ENCODE results near the gene CRIP2.

The CRIP2 gene

GRCh38 chr14:105500036-105500725, 25.6 kb downstream of the CRIP2 start:
- peak in 1 of 5 experiments; percentile 4 for DNase-seq

DNA sequence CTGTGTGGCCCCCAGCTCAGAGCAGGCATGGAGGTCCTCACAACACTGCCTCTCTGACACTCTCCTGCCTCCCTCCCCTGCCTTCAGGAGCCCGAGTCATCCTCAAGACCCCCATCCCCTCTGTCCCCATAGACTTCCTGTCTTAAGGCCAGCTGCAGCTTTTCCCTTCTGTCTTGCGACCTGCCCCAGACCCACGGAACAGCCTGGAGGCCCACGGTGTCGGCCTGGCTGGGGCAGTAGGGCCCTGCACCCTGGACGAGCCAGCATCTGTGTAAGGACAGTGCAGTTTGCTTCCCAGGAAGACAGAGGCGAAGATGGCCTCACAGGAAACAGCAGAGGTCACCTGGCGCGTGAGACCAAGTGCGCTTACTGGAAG, 26.1 kb downstream of the CRIP2 start:
- no peak for DNase-seq

GRCh38 chr14:105501504-105502291, 27.1 kb downstream of the CRIP2 start:
- DNase-seq: no peak

DNA sequence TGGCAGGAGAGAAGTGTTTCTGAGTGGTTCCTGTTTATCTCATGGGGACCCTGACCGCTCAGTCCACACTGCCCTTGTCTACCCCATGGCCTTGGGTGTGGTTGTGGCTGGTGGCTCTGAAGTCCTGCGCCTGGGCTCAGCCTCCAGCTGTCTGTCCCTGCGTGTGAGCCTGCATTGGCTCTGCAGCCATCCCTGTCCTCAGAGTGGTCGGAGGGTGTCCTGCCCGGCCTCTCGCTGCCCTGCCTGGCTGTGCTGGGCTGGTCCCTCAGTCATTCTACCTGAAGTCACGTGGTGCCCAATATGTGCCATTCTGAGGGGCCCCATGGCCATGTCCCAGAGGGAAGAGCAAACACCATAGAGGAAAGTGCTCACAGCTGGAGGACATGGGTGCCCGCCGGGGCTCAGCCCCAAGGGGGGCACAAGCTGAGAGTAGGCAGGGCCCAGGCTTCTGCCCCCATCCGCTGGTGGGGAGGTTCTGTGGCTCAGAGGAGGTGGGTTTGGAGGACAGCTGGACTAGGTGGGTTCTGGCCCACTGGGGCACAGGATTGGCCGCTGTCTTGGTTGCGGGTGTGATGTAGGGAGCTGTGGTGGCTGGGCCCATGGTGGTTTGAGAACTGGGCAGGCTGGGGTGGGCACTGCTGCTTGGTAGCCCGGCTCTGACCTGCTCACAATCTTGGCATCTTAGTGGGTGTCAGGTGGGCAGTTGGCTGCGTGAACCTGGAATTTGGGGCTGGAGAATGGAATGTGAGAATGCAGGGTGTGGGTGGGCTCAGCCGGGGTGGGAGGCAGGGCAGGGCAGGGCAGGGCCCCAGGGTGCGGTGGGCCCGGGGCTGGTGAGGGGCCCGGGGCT, 28.1 kb downstream of the CRIP2 start:
- no peak for DNase-seq

GRCh38 chr14:105503296-105503640, 28.6 kb downstream of the CRIP2 start:
- no peak for DNase-seq

DNA sequence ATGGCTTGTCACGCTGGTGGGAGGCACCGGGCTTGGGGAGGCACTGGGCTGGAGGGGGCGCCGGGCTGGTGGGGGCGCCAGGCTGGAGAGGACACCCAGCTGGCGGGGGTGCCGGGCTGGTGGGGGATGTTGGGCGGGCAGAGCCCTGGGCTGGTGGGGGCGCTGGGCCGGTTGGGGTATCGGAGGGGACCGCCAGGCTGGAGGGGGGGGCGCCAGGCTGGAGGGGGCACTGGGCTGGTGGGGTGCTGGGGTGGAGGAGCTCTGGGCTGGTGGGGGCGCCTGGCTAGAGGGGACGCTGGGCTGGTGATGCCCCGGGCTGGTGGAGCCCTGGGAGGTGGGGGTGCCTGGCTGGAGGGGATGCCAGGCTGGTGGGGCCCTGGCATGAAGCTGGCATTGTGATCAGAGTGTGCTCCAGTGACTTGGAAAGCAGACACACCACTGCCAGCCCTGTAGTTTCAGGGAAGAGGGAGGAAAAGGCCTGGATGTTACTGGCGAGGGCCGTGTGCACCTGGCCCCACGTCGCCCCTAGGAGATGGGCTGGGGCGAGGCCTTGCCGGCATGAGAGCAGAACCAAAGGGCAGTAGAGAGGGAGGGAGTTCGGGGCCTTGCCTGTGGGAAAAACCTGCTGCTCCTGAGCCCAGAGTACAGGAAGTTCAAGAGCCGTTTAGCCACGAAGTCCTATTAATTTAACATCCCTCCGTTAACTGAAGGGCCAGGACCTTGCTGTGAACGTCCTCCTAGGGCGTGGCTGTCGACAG, 29.5 kb downstream of the CRIP2 start:
- DNase-seq: no peak

DNA sequence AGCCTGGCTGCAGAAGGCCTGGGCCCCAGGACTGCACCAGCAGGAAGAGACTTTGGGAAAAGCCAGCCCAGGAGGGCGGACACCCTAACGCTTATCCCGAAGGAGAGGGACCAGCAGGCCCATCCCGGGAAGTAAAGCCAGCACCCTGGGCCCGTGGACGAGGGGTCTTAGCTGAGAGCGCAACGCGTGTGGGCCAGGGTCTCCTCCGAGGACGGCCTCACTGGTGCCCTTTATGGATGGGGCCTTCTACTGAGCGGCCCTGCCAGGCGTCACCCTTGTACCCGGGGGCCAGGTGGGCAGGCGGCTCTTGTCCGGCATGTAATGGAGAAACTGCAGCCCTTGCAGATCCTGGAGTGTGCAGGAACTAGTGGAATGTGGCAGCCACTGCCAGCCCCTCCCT, 30.5 kb downstream of the CRIP2 start:
- DNase-seq: no peak

GRCh38 chr14:105507247-105507646, 32.6 kb downstream of the CRIP2 start:
- no peak for DNase-seq

GRCh38 chr14:105508069-105508468, 33.4 kb downstream of the CRIP2 start:
- no peak for DNase-seq

- DNase-seq: no peak
These were observed 34.0 kb downstream of the CRIP2 start for GRCh38 chr14:105508601-105509000.

DNA sequence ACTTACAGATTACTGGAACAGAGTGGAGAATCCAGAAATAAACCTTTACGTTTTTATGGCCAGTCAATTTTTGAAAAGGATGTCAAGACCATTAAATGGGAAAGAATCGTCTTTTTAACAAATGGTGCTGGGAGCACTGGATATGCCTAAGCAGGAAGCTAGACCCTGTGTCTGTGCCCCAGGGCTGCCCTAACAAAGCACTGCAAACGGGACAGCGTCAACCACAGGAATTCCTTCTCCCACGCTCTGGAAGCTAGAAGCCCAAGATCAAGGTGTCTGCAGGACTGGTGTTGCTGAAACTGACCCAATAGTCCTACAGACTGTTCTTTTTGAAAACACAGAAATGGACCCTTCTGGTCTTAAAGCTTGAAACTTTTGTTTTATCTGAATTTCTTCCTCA, 42.5 kb downstream of the CRIP2 start:
- DNase-seq: no peak

- DNase-seq: no peak
These were observed 45.5 kb downstream of the CRIP2 start for GRCh38 chr14:105519946-105520698.

- DNase-seq: no peak
These were observed 50.7 kb downstream of the CRIP2 start for GRCh38 chr14:105525326-105525725.

GRCh38 chr14:105525861-105526775, 51.5 kb downstream of the CRIP2 start, which contains the start of gene TMEM121:
TSS of gene TMEM121 (plus strand) at chr14:105526583. CDS start at chr14:105528835, 2,252 bp downstream.
- peak in 2 of 5 experiments; percentile 28 to 30 for DNase-seq

- DNase-seq: no peak
These were observed 52.3 kb downstream of the CRIP2 start for GRCh38 chr14:105526776-105527380.

DNA sequence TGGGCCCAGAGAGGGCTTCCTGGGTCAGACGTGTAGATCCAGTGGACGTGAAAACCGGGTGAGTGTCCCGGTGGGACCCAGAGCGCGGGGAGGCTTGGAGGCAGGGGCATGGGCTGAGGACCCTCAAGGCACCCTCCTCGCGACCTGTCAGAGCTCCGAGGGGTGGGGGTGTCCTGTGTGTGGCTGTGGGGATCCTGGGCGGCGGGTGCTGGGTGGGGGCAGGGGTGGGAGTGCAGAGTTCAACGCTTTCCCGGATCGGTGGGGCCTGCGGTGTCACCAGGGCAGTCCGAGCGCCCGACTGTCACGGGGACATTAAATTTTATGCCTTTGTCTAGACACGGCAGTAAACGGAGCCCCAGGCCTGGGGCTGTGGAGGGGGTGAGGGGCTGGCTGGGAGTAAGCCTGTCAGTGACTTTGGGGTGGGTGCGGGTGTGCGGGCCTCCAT, 52.8 kb downstream of the CRIP2 start:
- no peak for DNase-seq

DNA sequence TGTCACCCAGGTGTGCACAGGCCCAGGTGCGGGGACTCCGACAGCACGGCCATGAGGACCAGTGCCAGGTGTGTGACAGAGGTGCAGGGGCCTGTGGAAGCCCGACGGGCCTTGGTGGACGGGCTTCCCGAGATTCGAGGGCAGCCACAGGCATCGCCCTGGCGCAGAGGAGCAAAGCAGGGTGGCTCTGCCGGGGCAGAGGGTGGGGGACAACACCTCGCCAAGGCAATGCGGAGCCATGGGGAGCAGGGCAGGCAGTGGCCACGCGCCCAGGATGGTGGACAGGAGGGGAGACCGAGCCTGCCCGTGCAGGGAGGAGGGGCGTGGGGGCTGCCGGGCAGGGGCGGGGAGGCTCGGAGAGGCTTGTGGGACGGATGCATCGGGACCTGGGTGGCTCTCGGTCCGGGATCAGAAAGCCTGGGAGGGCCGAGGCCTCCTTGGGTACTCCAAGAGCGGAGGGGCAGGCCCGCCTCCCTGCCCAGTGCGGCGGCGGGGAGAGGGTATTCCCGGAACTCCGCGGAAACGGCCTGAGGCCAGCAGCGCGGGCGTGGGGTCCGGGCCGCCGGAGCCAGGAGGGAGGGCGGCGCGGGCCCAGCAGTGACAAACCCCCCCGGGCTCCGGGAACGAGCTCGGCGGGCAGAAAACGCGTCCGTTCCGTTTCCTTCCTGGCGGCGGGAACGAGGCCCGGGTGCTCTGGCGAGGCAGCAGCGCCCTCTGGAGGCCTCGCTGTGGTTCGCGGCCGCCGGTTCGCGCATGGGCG, 53.4 kb downstream of the CRIP2 start:
- peak; percentile 60 to 79 (median 72) for DNase-seq

- peak in 2 of 5 experiments; percentile 42 to 56 for DNase-seq
These were observed 54.1 kb downstream of the CRIP2 start for GRCh38 chr14:105528586-105529318.

DNA sequence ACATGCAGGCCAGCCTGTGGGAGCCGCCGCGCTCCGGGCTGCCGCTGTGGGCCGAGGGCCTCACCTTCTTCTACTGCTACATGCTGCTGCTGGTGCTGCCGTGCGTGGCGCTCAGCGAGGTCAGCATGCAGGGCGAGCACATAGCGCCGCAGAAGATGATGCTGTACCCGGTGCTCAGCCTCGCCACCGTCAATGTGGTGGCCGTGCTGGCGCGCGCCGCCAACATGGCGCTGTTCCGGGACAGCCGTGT, 54.6 kb downstream of the CRIP2 start:
- DNase-seq: peak in 1 of 5 experiments; percentile 43
